ENCODE measurements around the gene DGKE.

The DGKE gene

DNA sequence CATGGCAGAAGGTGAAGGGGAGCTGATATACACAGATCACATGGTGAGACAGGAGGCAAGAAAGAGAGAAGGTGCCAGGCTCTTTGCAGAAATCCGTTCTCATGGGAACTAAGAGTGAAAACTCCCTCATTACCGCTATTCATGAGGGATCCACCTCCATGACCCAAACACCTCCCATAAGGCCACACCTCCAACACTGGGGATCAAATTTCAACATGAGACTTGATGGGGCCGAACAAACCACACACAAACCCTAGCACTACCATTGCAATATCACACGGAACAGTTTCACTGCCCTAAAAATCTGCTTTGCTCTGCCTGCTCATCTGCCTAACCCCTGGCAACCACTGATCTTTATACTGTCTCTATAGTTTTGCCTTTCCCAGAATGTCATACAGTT is 35.0 kb upstream of the DGKE start:
- Histone ChIP-seq H2AFZ (ENCODE audit: low read length) (no peak overlapping the region), H3F3A (ENCODE audit: insufficient read depth, low read length) (no peaks in the 10 kb centered on the region), H3K79me2 (ENCODE audit: insufficient read depth, low read length) (no peaks in the 10 kb centered on the region), H3K9me3 (ENCODE audit: low read length) (no peaks in the 10 kb centered on the region), H3K27ac (ENCODE audit: low read depth, low read length, poor library complexity, severe bottlenecking) (no peak overlapping the region), H3K4me3 (ENCODE audit: low read depth, low read length, poor library complexity, severe bottlenecking) (no peak overlapping the region), H3K36me3 (ENCODE audit: insufficient read depth, low read length) (no peaks in the 10 kb centered on the region), H3K4me1 (ENCODE audit: insufficient read depth, low read length, severe bottlenecking) (no peaks in the 10 kb centered on the region), H3K27me3 (ENCODE audit: insufficient read depth, low read length) (no peaks in the 10 kb centered on the region), H3K9ac (ENCODE audit: low read length) (no peak overlapping the region), H3K9me2 (ENCODE audit: low read depth, low read length) (no peaks in the 10 kb centered on the region), H3K4me2 (ENCODE audit: low read length) (no peak overlapping the region), H4K20me1 (ENCODE audit: insufficient read depth, low read length) (no peaks in the 10 kb centered on the region)
- no peak for TF ChIP-seq EZH2 (IDR thresholded peaks at IDR 0.05; ENCODE audit: borderline replicate concordance, low read length)
- TF ChIP-seq, protein P1, sequence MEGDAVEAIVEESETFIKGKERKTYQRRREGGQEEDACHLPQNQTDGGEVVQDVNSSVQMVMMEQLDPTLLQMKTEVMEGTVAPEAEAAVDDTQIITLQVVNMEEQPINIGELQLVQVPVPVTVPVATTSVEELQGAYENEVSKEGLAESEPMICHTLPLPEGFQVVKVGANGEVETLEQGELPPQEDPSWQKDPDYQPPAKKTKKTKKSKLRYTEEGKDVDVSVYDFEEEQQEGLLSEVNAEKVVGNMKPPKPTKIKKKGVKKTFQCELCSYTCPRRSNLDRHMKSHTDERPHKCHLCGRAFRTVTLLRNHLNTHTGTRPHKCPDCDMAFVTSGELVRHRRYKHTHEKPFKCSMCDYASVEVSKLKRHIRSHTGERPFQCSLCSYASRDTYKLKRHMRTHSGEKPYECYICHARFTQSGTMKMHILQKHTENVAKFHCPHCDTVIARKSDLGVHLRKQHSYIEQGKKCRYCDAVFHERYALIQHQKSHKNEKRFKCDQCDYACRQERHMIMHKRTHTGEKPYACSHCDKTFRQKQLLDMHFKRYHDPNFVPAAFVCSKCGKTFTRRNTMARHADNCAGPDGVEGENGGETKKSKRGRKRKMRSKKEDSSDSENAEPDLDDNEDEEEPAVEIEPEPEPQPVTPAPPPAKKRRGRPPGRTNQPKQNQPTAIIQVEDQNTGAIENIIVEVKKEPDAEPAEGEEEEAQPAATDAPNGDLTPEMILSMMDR (IDR thresholded peaks at IDR 0.05; ENCODE audit: low read length) = no peak

DNA sequence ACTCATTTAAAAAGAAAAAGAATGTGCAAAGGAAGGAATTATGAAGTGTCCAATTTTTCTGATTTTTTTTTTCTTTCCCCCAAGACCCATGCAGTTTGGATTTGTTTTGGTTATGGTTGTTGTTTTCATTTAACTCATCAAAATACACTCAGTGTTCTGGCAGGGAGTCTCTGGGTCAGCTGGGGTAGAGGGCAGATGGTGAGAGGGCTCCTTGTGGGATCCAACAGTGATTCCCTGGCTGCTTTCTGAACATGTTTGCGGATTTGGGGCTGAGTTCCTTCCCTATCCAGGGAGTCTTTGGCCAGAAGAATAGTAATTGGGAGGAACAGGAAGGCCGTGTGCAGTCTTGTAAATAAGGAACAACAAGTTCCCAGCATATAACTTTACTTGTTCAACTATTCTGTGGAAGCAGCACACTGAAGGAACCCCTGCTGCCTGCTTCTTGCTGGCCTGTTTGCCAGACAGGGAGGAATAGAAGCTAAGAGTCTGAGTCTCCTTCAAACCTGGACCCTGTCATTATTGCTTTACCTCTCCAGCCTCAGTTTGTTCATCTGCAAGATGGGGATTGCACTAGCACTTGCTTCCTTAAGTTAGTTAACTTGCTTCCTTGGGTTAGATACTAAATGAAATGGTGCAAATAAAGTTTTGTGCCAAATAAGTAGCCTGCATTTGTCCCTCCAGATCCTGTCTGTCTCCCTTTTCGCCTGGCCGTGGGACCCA is 32.3 kb upstream of the DGKE start:
- no peak overlapping the region for H2AFZ ChIP-seq (ENCODE audit: low read length)
- H3K27ac ChIP-seq (ENCODE audit: low read depth, low read length, poor library complexity, severe bottlenecking) = no peak overlapping the region
- H3K4me2 ChIP-seq (ENCODE audit: low read length) = no peak overlapping the region

DNA sequence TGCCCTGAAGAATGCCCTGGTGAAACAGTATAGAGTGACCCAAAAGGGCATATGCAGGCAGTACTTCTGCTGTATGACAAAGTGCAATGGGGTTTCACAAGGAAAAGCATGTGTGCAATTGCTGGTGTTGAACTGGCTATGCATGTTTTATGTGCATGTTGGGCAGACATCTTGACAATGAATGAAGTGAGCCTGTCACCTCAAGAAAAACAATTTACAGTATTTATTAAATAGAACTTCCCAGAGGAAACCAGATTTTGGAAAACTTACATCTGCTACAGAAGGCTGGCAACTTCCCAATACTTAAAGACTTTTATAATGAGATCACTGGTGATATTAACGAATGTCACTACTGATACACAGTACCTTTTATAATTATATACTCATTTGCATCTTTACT is 30.9 kb upstream of the DGKE start:
- H3K4me2 ChIP-seq (ENCODE audit: low read length) = no peak overlapping the region
- H3K27ac ChIP-seq (ENCODE audit: low read depth, low read length, poor library complexity, severe bottlenecking) = no peak overlapping the region
- H3K4me3 ChIP-seq (ENCODE audit: low read depth, low read length, poor library complexity, severe bottlenecking) = no peak overlapping the region
- H3F3A ChIP-seq (ENCODE audit: insufficient read depth, low read length) = no peaks in the 10 kb centered on the region
- no peak overlapping the region for H2AFZ ChIP-seq (ENCODE audit: low read length)
- H3K27me3 ChIP-seq (ENCODE audit: insufficient read depth, low read length) = no peaks in the 10 kb centered on the region
- no peaks in the 10 kb centered on the region for H3K9me3 ChIP-seq (ENCODE audit: low read length)
- no peaks in the 10 kb centered on the region for H3K4me1 ChIP-seq (ENCODE audit: insufficient read depth, low read length, severe bottlenecking)
- no peaks in the 10 kb centered on the region for H4K20me1 ChIP-seq (ENCODE audit: insufficient read depth, low read length)
- H3K36me3 ChIP-seq (ENCODE audit: insufficient read depth, low read length) = no peaks in the 10 kb centered on the region
- TF ChIP-seq, protein P1 (IDR thresholded peaks at IDR 0.05; ENCODE audit: low read length) = no peak
- no peak for TF ChIP-seq EZH2 (IDR thresholded peaks at IDR 0.05; ENCODE audit: borderline replicate concordance, low read length)
- no peak overlapping the region for H3K9ac ChIP-seq (ENCODE audit: low read length)
- H3K9me2 ChIP-seq (ENCODE audit: low read depth, low read length) = no peaks in the 10 kb centered on the region
- H3K79me2 ChIP-seq (ENCODE audit: insufficient read depth, low read length) = no peaks in the 10 kb centered on the region

More for the DNA sequence above, 32.3 kb upstream of the DGKE start:
- Histone ChIP-seq H3K9ac (ENCODE audit: low read length) (no peak overlapping the region), H3K79me2 (ENCODE audit: insufficient read depth, low read length) (no peaks in the 10 kb centered on the region), H3K36me3 (ENCODE audit: insufficient read depth, low read length) (no peaks in the 10 kb centered on the region), H3K9me3 (ENCODE audit: low read length) (no peaks in the 10 kb centered on the region), H3K9me2 (ENCODE audit: low read depth, low read length) (no peaks in the 10 kb centered on the region), H4K20me1 (ENCODE audit: insufficient read depth, low read length) (no peaks in the 10 kb centered on the region), H3F3A (ENCODE audit: insufficient read depth, low read length) (no peaks in the 10 kb centered on the region), H3K4me3 (ENCODE audit: low read depth, low read length, poor library complexity, severe bottlenecking) (no peak overlapping the region), H3K4me1 (ENCODE audit: insufficient read depth, low read length, severe bottlenecking) (no peaks in the 10 kb centered on the region), H3K27me3 (ENCODE audit: insufficient read depth, low read length) (no peaks in the 10 kb centered on the region)
- no peak for TF ChIP-seq EZH2 (IDR thresholded peaks at IDR 0.05; ENCODE audit: borderline replicate concordance, low read length)
- TF ChIP-seq, protein P1 (IDR thresholded peaks at IDR 0.05; ENCODE audit: low read length) = no peak

All from OCI-LY1 (cell line).